Tibial nerve (tissue), 4 donors: Measurements from ENCODE around the gene RFNG.

ENCODE experiments used
- CTCF ChIP-seq, 5 experiments: fragments of 200-600 bp in 3 of 5; fragments of 450-650 bp in 2 of 5; sonication (generic) in 3 of 5; IDR thresholded peaks; one replicate each; pipeline ENCODE4 v1.5.1; 2016 to 2019; ENCODE audit warnings: antibody characterized with exemption in 5 of 5, mild to moderate bottlenecking in 3 of 5, moderate library complexity in 2 of 5
- EP300 ChIP-seq, 2 donors: sonication (generic); formaldehyde crosslinking; IDR thresholded peaks; one replicate each; pipeline ENCODE4 v1.6.1; 2017; ENCODE audit warnings: antibody characterized with exemption in 2 of 2, mild to moderate bottlenecking in 1 of 2
- POLR2A ChIP-seq, 2 donors: fragments of 450-650 bp; IDR thresholded peaks; one replicate each; pipeline ENCODE4 v1.6.1; 2017; ENCODE audit warnings: antibody characterized with exemption in 2 of 2, mild to moderate bottlenecking in 2 of 2, moderate library complexity in 2 of 2

GRCh38 chr17:82059272-82060000 lies 7.8 kb upstream of the RFNG start:
- TF ChIP-seq CTCF (IDR thresholded peaks at IDR 0.05) (no peak), EP300 (IDR thresholded peaks at IDR 0.05) (no peak), POLR2A (IDR thresholded peaks at IDR 0.05) (no peak)
